Keratinocyte (primary cell): ENCODE data around the gene PADI1. TPM values are rescaled to one million over a fixed set of nuclear protein-coding genes. Genes with fewer than 3 reads are reported as not detected.

Source experiments
- DNase-seq: peaks from one replicate; pipeline ENCODE4 v3.0.0-alpha.2; 2011; ENCODE audit warnings: low read depth, missing footprints, low spot score
- FAIRE-seq: peaks from 2 replicates; lab custom pipeline; 2011; peaks lifted over from hg19 to GRCh38; lab: Jason Lieb, UNC
- H2AFZ ChIP-seq: 2 replicates; pipeline ENCODE4 v1.6.0; 2012; ENCODE audit warnings: low read length, control low read depth, inconsistent platforms; ENCODE audit not compliant: control insufficient read depth
- H3K27ac ChIP-seq: 2 replicates; pipeline ENCODE4 v1.5.1; 2011; ENCODE audit warnings: low read length; ENCODE audit not compliant: control insufficient read depth, insufficient read depth
- H3K27me3 ChIP-seq: 3 replicates; pipeline ENCODE4 v1.6.0; 2011; ENCODE audit warnings: low read length; ENCODE audit not compliant: control insufficient read depth, insufficient read depth; ENCODE audit errors: extremely low read depth
- H3K36me3 ChIP-seq, 2 experiments: 2 replicates in 1 of 2; 3 replicates in 1 of 2; pipeline ENCODE4 v1.5.1; 2011; ENCODE audit warnings: low read length in 2 of 2, mild to moderate bottlenecking in 1 of 2; ENCODE audit not compliant: control insufficient read depth in 2 of 2, insufficient read depth in 2 of 2; ENCODE audit errors: extremely low read depth in 1 of 2
- H3K4me1 ChIP-seq: 3 replicates; pipeline ENCODE4 v1.5.1; 2011; ENCODE audit warnings: low read length; ENCODE audit not compliant: control insufficient read depth, insufficient read depth; ENCODE audit errors: extremely low read depth
- H3K4me2 ChIP-seq: 3 replicates; pipeline ENCODE4 v1.6.0; 2011; ENCODE audit warnings: low read depth, low read length; ENCODE audit not compliant: control insufficient read depth, insufficient read depth; ENCODE audit errors: extremely low read depth
- H3K4me3 ChIP-seq, 3 experiments: fragments of 200-600 bp in 1 of 3; sonication (generic) in 1 of 3; 2 replicates in 2 of 3; 3 replicates in 1 of 3; pipeline ENCODE4 v1.5.1; 2011 to 2016; ENCODE audit warnings: low read length in 3 of 3, mild to moderate bottlenecking in 3 of 3, control low read depth in 2 of 3, inconsistent platforms in 1 of 3, low read depth in 1 of 3, mixed read lengths in 1 of 3, mixed run types in 1 of 3, moderate library complexity in 1 of 3; ENCODE audit not compliant: control insufficient read depth in 2 of 3, insufficient read depth in 2 of 3; ENCODE audit errors: extremely low read depth in 1 of 3
- H3K79me2 ChIP-seq: 2 replicates; pipeline ENCODE4 v1.6.0; 2012; ENCODE audit warnings: low read length; ENCODE audit not compliant: control insufficient read depth, insufficient read depth
- H3K9ac ChIP-seq: 3 replicates; pipeline ENCODE4 v1.6.0; 2011; ENCODE audit warnings: low read length; ENCODE audit not compliant: control insufficient read depth, insufficient read depth; ENCODE audit errors: extremely low read depth
- H3K9me1 ChIP-seq: 3 replicates; pipeline ENCODE4 v1.6.0; 2011; ENCODE audit warnings: low read length; ENCODE audit not compliant: control insufficient read depth, insufficient read depth; ENCODE audit errors: extremely low read depth
- H3K9me3 ChIP-seq: 2 replicates; pipeline ENCODE4 v1.5.1; 2012; ENCODE audit warnings: low read depth, low read length; ENCODE audit not compliant: control insufficient read depth
- H4K20me1 ChIP-seq: 3 replicates; pipeline ENCODE4 v1.6.0; 2011; ENCODE audit warnings: low read length; ENCODE audit not compliant: control insufficient read depth, insufficient read depth; ENCODE audit errors: extremely low read depth
- EZH2 ChIP-seq: IDR thresholded peaks from one replicate; pipeline ENCODE4 v1.6.1; 2012; ENCODE audit warnings: inconsistent platforms, mild to moderate bottlenecking, low read length, moderate library complexity
- dilution Hi-C: fragments of 300-500 bp; cut with MboI; formaldehyde crosslinking; loops from one replicate; pipeline ENCODE4 v1.7.0; 2020; ENCODE audit warnings: low sequenced_read_pairs; ENCODE audit not compliant: extremely low pct_ligation_motif_present
- polyA plus RNA-seq, 5 experiments: library from polyadenylated mRNA; depleted of rRNA in 3 of 5; stranded (reverse) in 3 of 5; stranded (forward) in 1 of 5; unstranded in 1 of 5; fragments of >200 nt; gene quantifications; 1 replicate in 1 of 5; 2 replicates in 3 of 5; 3 replicates in 1 of 5; pipeline versions ENCODE4 v1.2.1 to v1.2.3, GENCODE V29; 2011 to 2012; ENCODE audit warnings: missing spikeins in 2 of 5, low read depth in 1 of 5, low replicate concordance in 1 of 5
- TF ChIP-seq, protein P1 (sequence below), 3 experiments: IDR thresholded peaks in 1 of 3; conservative IDR thresholded peaks in 1 of 3; optimal IDR thresholded peaks in 1 of 3; 2 replicates in 2 of 3; 3 replicates in 1 of 3; pipeline versions ENCODE3 to v1.5.1; 2011; ENCODE audit warnings: low read length in 3 of 3, mild to moderate bottlenecking in 3 of 3, moderate library complexity in 2 of 3, control low read depth in 1 of 3, inconsistent platforms in 1 of 3; ENCODE audit not compliant: insufficient read depth in 2 of 3; ENCODE audit errors: extremely low read depth in 1 of 3

The PADI1 gene
- polyA plus RNA-seq, 1 donor (not counting 4 experiments of a cell fraction or from before 2014, with no cell fraction given) = 0.96 TPM

DNA sequence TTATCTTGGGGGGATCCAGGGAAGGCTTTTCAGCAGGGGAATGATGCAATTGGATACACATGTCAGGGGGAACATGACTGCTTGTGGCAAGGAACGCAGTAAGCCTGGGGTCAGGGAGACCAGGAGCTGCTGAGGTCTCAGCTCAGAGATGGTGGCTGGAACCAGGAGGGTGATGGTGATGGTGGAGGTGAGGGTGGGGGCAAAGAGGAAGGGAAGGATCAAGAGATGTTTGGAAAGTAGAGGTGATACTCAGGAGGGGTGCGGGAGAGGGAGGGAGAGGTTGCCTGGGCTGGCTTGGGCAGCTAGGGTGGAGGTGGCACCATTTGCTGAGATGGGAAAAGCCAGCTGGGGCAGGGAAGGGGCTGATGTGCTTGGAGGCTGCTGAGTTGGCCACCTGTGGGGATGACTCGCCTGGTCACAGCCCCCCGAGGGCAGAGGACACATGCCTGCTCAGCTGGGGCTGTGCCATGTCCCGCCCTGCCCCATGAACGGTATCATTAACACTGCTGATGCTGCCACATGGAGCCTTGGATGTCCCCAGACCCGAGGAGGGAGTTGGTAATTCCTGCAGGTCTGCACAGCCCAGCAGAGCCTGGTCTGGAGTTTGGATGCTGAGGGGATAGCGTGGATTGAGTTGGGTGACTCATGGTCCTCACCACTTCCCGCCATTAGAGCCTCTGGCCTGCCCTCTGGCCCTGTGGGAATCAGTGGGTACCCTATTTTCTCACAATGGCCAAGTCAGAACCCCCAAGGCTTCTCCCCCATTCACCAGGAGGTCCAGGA lies 6.3 kb upstream of the PADI1 start:
- DNase-seq (no peak), FAIRE-seq (no peak)
- no peak overlapping the region for H2AFZ ChIP-seq
- H3K79me2 ChIP-seq = no peaks in the 10 kb centered on the region
- no peaks in the 10 kb centered on the region for H3K36me3 ChIP-seq
- H3K9me1 ChIP-seq = no peaks in the 10 kb centered on the region
- H4K20me1 ChIP-seq = no peaks in the 10 kb centered on the region
- H3K4me2 ChIP-seq = peak overlapping the region; percentile 2
- H3K9ac ChIP-seq = no peak overlapping the region
- no peak overlapping the region for H3K27ac ChIP-seq
- dilution Hi-C loops = no loop called here
- TF ChIP-seq EZH2 = no peak
- TF ChIP-seq, protein P1, sequence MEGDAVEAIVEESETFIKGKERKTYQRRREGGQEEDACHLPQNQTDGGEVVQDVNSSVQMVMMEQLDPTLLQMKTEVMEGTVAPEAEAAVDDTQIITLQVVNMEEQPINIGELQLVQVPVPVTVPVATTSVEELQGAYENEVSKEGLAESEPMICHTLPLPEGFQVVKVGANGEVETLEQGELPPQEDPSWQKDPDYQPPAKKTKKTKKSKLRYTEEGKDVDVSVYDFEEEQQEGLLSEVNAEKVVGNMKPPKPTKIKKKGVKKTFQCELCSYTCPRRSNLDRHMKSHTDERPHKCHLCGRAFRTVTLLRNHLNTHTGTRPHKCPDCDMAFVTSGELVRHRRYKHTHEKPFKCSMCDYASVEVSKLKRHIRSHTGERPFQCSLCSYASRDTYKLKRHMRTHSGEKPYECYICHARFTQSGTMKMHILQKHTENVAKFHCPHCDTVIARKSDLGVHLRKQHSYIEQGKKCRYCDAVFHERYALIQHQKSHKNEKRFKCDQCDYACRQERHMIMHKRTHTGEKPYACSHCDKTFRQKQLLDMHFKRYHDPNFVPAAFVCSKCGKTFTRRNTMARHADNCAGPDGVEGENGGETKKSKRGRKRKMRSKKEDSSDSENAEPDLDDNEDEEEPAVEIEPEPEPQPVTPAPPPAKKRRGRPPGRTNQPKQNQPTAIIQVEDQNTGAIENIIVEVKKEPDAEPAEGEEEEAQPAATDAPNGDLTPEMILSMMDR (optimal IDR thresholded peaks at IDR 0.05 in 1 of 3, IDR thresholded peaks at IDR 0.05 in 1 of 3, conservative IDR thresholded peaks at IDR 0.05 in 1 of 3; ENCODE audit: extremely low read depth in 1 of 3, insufficient read depth in 2 of 3, low read length in 3 of 3) = no peak
- H3K4me1 ChIP-seq = peaks cover 21% of the 10 kb centered on the region
- no peak overlapping the region for H3K4me3 ChIP-seq
- H3K9me3 ChIP-seq = no peaks in the 10 kb centered on the region
- no peaks in the 10 kb centered on the region for H3K27me3 ChIP-seq

DNA sequence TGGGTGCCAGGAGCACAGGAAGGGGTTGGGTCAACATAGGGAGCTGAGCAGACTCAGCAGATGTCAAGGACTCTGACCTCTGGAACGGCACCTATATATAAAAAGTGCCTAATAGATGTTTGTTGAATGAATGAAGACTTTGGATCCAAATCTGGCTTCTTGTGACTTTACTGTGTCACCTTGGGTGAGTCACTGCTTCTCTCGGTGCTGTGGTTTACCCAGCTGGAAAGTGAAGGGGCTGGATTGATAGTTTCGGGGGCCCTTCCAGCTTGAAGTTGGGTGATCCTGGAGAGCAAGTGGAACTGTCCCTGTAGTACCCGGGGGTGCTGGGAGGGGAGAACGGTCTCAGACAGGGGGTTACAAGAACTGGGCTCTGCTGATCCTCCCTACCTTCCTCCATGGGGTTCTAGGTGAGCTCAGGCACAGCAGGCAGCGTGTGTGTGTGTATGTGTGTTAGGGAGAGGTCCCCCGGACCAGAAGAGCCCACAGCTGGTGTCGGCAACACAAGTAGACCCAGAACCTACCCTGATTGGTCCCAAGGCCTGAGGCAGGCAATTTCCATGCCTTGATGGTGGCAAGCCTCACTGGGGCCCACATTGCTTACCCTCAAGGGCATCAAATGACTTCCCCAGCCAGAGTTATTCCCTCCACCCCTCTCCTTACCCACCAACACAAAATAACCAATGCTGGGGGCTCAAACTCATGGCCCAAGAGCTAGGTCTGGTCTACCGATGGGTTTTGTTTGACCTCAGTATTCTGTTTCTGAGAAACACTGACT lies 5.5 kb upstream of the PADI1 start:
- H3K36me3 ChIP-seq = no peaks in the 10 kb centered on the region
- no peaks in the 10 kb centered on the region for H3K27me3 ChIP-seq
- no peak overlapping the region for H3K4me3 ChIP-seq
- no peaks in the 10 kb centered on the region for H3K79me2 ChIP-seq
- H3K9ac ChIP-seq = no peak overlapping the region
- H2AFZ ChIP-seq = no peak overlapping the region
- FAIRE-seq (no peak), DNase-seq (no peak)
- dilution Hi-C loops = no loop called here
- no peaks in the 10 kb centered on the region for H3K9me1 ChIP-seq
- no peak for TF ChIP-seq EZH2
- H3K4me2 ChIP-seq = no peak overlapping the region
- no peak overlapping the region for H3K27ac ChIP-seq
- H4K20me1 ChIP-seq = no peaks in the 10 kb centered on the region
- H3K4me1 ChIP-seq = peaks cover 21% of the 10 kb centered on the region
- H3K9me3 ChIP-seq = no peaks in the 10 kb centered on the region
